A549 (cell line): ENCODE measurements around the gene CBX3. TPM values are rescaled to one million over a fixed set of nuclear protein-coding genes. Genes with fewer than 3 reads are reported as not detected.

ENCODE experiments used
- ATAC-seq, 2 experiments: fragments of 200-7000 bp in 1 of 2; fragments of >200 bp in 1 of 2; cut with Nextera tagmentation in 1 of 2; cut with Tn5 transposase in 1 of 2; 3 replicates each; pipeline versions ENCODE4 v1.8.0 to v1.9.1; 2018 to 2020; ENCODE audit warnings: mild to moderate bottlenecking in 1 of 2, moderate library complexity in 1 of 2
- CTCF ChIA-PET: fragments of 300-600 bp; sonication (Branson Sonifier 250); formaldehyde crosslinking; extraction: SDS; loops from one replicate; lab custom pipeline; 2021; ENCODE audit warnings: antibody characterized with exemption, inconsistent platforms; lab: Yijun Ruan, JAX
- POLR2A ChIA-PET: fragments of 350-600 bp; formaldehyde crosslinking; extraction: SDS; loops from one replicate; lab custom pipeline; 2021; ENCODE audit warnings: antibody characterized with exemption, inconsistent platforms; lab: Yijun Ruan, JAX
- DNase-seq, 2 experiments: peaks; one replicate each; pipeline versions ENCODE4 v3.0.0 to v3.0.0-alpha.2; 2011 to 2016; ENCODE audit warnings: low read depth in 1 of 2, low spot score in 1 of 2
- FAIRE-seq: peaks from 2 replicates; lab custom pipeline; 2011; peaks lifted over from hg19 to GRCh38; lab: Jason Lieb, UNC
- H3K27ac ChIP-seq, 2 experiments: fragments of >200 bp; sonication (Bioruptor Twin); formaldehyde crosslinking; 3 replicates each; pipeline ENCODE4 v1.5.1; 2016 to 2017
- H3K4me1 ChIP-seq: fragments of >200 bp; sonication (Bioruptor Twin); formaldehyde crosslinking; 3 replicates; pipeline ENCODE4 v1.6.1; 2016
- H3K4me2 ChIP-seq: fragments of >200 bp; sonication (Bioruptor Twin); formaldehyde crosslinking; 3 replicates; pipeline ENCODE4 v1.6.1; 2016
- H3K4me3 ChIP-seq: fragments of >200 bp; sonication (Bioruptor Twin); formaldehyde crosslinking; 3 replicates; pipeline ENCODE4 v1.5.1; 2016
- H3K9me3 ChIP-seq: fragments of >200 bp; sonication (Bioruptor Twin); formaldehyde crosslinking; 3 replicates; pipeline ENCODE4 v1.6.1; 2016
- CTCF ChIP-seq: fragments of >200 bp; sonication (Bioruptor Twin); formaldehyde crosslinking; IDR thresholded peaks from 3 replicates; pipeline ENCODE4 v1.5.1; 2016
- EHMT2 ChIP-seq: fragments of 200-600 bp; sonication (generic); IDR thresholded peaks from 2 replicates; pipeline ENCODE4 v1.6.1; 2016; ENCODE audit warnings: antibody characterized with exemption, low read depth, mild to moderate bottlenecking, moderate library complexity
- FOSB ChIP-seq: fragments of 250-450 bp; sonication (Bioruptor Pico); IDR thresholded peaks from 2 replicates; pipeline ENCODE4 v1.5.0; 2020; ENCODE audit warnings: mild to moderate bottlenecking, moderate library complexity
- HEYL ChIP-seq: fragments of 250-450 bp; sonication (Bioruptor Pico); IDR thresholded peaks from 2 replicates; pipeline ENCODE4 v1.8.0; 2021; ENCODE audit warnings: mild to moderate bottlenecking, moderate library complexity
- HMGXB4 ChIP-seq: fragments of 250-450 bp; sonication (Bioruptor Pico); IDR thresholded peaks from 2 replicates; pipeline ENCODE4 v1.5.0; 2021; ENCODE audit warnings: mild to moderate bottlenecking, moderate library complexity, borderline replicate concordance
- HOXA7 ChIP-seq: fragments of 250-450 bp; sonication (Bioruptor Pico); IDR thresholded peaks from 2 replicates; pipeline ENCODE4 v1.5.0; 2020; ENCODE audit warnings: mild to moderate bottlenecking, moderate library complexity
- HOXB13 ChIP-seq: fragments of 250-450 bp; sonication (Bioruptor Pico); IDR thresholded peaks from 2 replicates; pipeline ENCODE4 v1.5.0; 2020; ENCODE audit warnings: low read depth, mild to moderate bottlenecking, moderate library complexity
- JUNB ChIP-seq: fragments of >200 bp; sonication (Bioruptor Twin); formaldehyde crosslinking; IDR thresholded peaks from 2 replicates; pipeline ENCODE4 v1.6.1; 2016
- MAX ChIP-seq: IDR thresholded peaks from 2 replicates; pipeline ENCODE4 v1.6.1; 2012
- MAZ ChIP-seq: fragments of 150-350 bp; IDR thresholded peaks from 2 replicates; pipeline ENCODE4 v1.6.1; 2014; ENCODE audit warnings: antibody characterized with exemption, low read depth, low read length, borderline replicate concordance
- MYC ChIP-seq: IDR thresholded peaks from 2 replicates; pipeline ENCODE4 v1.6.1; 2012; ENCODE audit warnings: mild to moderate bottlenecking, inconsistent platforms, low read length, improper control_type of control experiment, borderline replicate concordance
- PHF8 ChIP-seq: fragments of 200-600 bp; sonication (generic); IDR thresholded peaks from 2 replicates; pipeline ENCODE4 v1.6.1; 2016; ENCODE audit warnings: low read depth, mild to moderate bottlenecking, antibody characterized with exemption, moderate library complexity, borderline replicate concordance
- RARB ChIP-seq: fragments of 250-450 bp; sonication (Bioruptor Pico); IDR thresholded peaks from 2 replicates; pipeline ENCODE4 v1.8.0; 2021; ENCODE audit warnings: mild to moderate bottlenecking, moderate library complexity
- USF2 ChIP-seq: fragments of 450-650 bp; IDR thresholded peaks from 2 replicates; pipeline ENCODE4 v1.6.1; 2014; ENCODE audit warnings: antibody characterized with exemption
- ZFP36 ChIP-seq: fragments of 450-650 bp; IDR thresholded peaks from 2 replicates; pipeline ENCODE4 v1.6.1; 2014; ENCODE audit warnings: borderline replicate concordance; ENCODE audit not compliant: partially characterized antibody
- ZNF302 ChIP-seq: fragments of 250-450 bp; sonication (Bioruptor Pico); IDR thresholded peaks from 2 replicates; pipeline ENCODE4 v1.9.0; 2021; ENCODE audit warnings: inconsistent platforms, mild to moderate bottlenecking, moderate library complexity
- WGBS: methylation state at CpG from one replicate; pipeline ENCODE4 v1.1.6; 2017; ENCODE audit errors: missing lambda C conversion rate; 5-methylcytosine and 5-hydroxymethylcytosine counted together
- polyA plus RNA-seq, 4 experiments: library from polyadenylated mRNA; depleted of rRNA in 3 of 4; stranded (reverse); fragments of >200 nt; fragmentation: RNase III in 1 of 4; extraction: RNeasy Plus Mini Kit Qiagen cat#74134 plus additional on column Dnase treatment in 1 of 4; gene quantifications; 2 replicates in 3 of 4; 3 replicates in 1 of 4; pipeline ENCODE4 v1.2.3, GENCODE V29; 2011 to 2017
- TF ChIP-seq, protein P1 (sequence below): fragments of >200 bp; sonication (Bioruptor Twin); formaldehyde crosslinking; IDR thresholded peaks from 2 replicates; pipeline ENCODE4 v1.6.1; 2016
- TF ChIP-seq, protein P2 (sequence below): fragments of 150-350 bp; IDR thresholded peaks from 2 replicates; pipeline ENCODE4 v1.6.1; 2014; ENCODE audit warnings: low read depth, mild to moderate bottlenecking, low read length
- TF ChIP-seq, protein P3 (sequence below): fragments of 200-600 bp; sonication (generic); IDR thresholded peaks from 2 replicates; pipeline ENCODE4 v1.6.1; 2016; ENCODE audit warnings: antibody characterized with exemption, mild to moderate bottlenecking, moderate library complexity
- TF ChIP-seq, protein P4 (sequence below): IDR thresholded peaks from 2 replicates; pipeline ENCODE4 v1.6.1; 2012

Gene CBX3
- polyA plus RNA-seq, 2 of the 4 experiments (the other 2 are of a cell fraction): 275 to 288 TPM

- 87% methylated on average over 15 of the region's 15 CpGs for WGBS
- CTCF ChIA-PET: interaction anchor here (0.6 to 3.7 kb wide), 6 partner anchors 12 to 259 kb away, joined by 3 to 14 read pairs (median 4); no protein-coding TSS in a partner anchor
- TF ChIP-seq, protein P1, sequence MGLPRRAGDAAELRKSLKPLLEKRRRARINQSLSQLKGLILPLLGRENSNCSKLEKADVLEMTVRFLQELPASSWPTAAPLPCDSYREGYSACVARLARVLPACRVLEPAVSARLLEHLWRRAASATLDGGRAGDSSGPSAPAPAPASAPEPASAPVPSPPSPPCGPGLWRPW: no peak
- TF ChIP-seq HOXB13 (CRISPR knock-in tag) (no peak), MAZ (no peak), RARB (CRISPR knock-in tag) (no peak), ZNF302 (CRISPR knock-in tag) (no peak), HMGXB4 (CRISPR knock-in tag) (no peak), CTCF (no peak), MYC (no peak), EHMT2 (no peak), PHF8 (no peak), ZFP36 (no peak), JUNB (no peak), HEYL (no peak), HOXA7 (CRISPR knock-in tag) (no peak), FOSB (CRISPR knock-in tag) (no peak), MAX (no peak), USF2 (no peak)
- TF ChIP-seq, protein P2, sequence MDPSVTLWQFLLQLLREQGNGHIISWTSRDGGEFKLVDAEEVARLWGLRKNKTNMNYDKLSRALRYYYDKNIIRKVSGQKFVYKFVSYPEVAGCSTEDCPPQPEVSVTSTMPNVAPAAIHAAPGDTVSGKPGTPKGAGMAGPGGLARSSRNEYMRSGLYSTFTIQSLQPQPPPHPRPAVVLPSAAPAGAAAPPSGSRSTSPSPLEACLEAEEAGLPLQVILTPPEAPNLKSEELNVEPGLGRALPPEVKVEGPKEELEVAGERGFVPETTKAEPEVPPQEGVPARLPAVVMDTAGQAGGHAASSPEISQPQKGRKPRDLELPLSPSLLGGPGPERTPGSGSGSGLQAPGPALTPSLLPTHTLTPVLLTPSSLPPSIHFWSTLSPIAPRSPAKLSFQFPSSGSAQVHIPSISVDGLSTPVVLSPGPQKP: no peak
- TF ChIP-seq, protein P3, sequence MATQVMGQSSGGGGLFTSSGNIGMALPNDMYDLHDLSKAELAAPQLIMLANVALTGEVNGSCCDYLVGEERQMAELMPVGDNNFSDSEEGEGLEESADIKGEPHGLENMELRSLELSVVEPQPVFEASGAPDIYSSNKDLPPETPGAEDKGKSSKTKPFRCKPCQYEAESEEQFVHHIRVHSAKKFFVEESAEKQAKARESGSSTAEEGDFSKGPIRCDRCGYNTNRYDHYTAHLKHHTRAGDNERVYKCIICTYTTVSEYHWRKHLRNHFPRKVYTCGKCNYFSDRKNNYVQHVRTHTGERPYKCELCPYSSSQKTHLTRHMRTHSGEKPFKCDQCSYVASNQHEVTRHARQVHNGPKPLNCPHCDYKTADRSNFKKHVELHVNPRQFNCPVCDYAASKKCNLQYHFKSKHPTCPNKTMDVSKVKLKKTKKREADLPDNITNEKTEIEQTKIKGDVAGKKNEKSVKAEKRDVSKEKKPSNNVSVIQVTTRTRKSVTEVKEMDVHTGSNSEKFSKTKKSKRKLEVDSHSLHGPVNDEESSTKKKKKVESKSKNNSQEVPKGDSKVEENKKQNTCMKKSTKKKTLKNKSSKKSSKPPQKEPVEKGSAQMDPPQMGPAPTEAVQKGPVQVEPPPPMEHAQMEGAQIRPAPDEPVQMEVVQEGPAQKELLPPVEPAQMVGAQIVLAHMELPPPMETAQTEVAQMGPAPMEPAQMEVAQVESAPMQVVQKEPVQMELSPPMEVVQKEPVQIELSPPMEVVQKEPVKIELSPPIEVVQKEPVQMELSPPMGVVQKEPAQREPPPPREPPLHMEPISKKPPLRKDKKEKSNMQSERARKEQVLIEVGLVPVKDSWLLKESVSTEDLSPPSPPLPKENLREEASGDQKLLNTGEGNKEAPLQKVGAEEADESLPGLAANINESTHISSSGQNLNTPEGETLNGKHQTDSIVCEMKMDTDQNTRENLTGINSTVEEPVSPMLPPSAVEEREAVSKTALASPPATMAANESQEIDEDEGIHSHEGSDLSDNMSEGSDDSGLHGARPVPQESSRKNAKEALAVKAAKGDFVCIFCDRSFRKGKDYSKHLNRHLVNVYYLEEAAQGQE: no peak
- TF ChIP-seq, protein P4, sequence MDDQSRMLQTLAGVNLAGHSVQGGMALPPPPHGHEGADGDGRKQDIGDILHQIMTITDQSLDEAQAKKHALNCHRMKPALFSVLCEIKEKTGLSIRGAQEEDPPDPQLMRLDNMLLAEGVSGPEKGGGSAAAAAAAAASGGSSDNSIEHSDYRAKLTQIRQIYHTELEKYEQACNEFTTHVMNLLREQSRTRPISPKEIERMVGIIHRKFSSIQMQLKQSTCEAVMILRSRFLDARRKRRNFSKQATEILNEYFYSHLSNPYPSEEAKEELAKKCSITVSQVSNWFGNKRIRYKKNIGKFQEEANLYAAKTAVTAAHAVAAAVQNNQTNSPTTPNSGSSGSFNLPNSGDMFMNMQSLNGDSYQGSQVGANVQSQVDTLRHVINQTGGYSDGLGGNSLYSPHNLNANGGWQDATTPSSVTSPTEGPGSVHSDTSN: no peak
- H3K4me1 ChIP-seq: peaks cover 28% of the 10 kb centered on the region; the same call in 2 of the 3 replicates
- no peak overlapping the region for H3K4me2 ChIP-seq
- H3K9me3 ChIP-seq: no peaks in the 10 kb centered on the region
- DNase-seq (no peak), ATAC-seq (no peak), FAIRE-seq (no peak)
- H3K4me3 ChIP-seq: no peak overlapping the region
- POLR2A ChIA-PET: interaction anchor here (0.6 kb wide), 1 partner anchor 41 kb away, joined by 4 read pairs; no protein-coding TSS in a partner anchor
- H3K27ac ChIP-seq: peak overlapping the region in 1 of 2 experiments; percentile 9; a peak in 1 of 6 replicates
These were observed 47.4 kb upstream of the CBX3 start for GRCh38 chr7:26153823-26154783.
